GM19025 (cell line): Measurements from ENCODE around the gene CSHL1.
"Not testable (repeated sequence)": the region's sequence is repeated elsewhere in the genome, so short reads cannot be mapped to it uniquely, and the experiment has no call there.

Experiments used
- ATAC-seq: cut with Tn5 transposase; IDR thresholded peaks from one replicate; pipeline ENCODE4 v1.9.1; 2021; ENCODE audit warnings: mild to moderate bottlenecking, low read depth, moderate library complexity; ENCODE audit not compliant: unreplicated experiment

Gene CSHL1

DNA sequence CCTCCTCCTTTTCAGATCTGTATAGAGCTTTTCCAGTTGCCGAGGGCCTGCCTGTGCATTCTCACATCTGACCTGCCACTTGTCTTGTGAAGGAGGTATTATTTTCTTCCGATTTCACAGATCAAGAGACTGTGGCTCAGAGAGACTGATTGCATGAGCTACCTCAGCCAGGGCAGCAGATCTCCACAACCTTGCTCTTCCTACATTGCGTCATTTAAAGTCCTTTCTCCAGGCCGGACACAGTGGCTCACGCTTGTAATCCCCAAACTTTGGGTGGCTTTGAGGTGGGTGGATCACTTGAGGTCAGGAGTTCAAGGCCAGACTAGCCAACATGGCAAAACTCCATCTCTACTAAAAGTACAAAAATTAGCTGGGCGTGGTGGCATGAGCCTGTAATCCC, 9.0 kb upstream of the CSHL1 start:
- not testable (repeated sequence) for ATAC-seq

DNA sequence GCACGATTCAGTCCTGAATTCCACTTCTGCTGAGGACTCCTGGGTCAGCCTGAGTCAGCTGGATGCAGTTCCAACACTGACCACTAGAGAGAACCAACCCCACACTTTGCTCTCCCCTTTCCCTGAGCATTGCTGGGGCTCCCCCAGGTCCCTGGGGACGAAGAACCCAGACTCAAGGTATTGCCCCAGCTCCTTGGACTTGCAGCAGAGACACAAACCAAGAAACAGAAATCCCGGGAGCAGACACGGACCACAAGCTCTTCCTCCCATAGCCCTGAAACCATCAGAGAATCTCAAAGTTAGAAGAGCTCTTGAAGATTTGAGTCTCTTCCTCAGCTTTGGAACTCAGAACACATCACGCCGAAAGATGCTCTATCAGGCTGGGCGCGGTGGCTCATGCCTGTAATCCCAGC, 8.3 kb upstream of the CSHL1 start:
- ATAC-seq = no peak

DNA sequence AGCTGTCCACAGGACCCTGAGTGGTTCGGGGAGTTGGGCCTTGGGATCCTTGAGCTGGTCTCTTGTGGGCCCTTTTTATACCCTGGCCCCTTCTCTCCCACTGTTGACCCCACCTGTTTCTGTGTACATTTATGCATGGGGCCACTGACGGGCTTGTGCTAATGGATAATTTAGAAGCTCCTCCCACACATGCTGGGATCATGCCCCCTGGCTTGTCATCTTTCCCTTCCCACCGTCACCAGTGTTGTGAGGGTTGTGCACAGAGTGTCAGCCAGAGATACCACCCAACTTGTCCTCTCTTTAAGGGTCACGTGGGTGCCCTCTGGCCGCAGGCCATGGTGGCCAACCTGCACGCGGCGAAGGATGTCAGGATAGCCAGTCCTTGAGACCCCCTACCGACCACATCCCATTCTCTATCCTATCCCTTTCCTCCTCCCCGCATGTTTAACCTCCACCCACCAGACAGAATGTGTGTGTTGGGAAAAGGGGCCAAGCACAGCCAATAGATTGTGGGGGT, 7.8 kb upstream of the CSHL1 start, which contains the start of gene GH1:
GH1 (minus strand) TSS at position 51 of the 517 bp plus-strand sequence. CDS start 63 bp downstream, outside the sequence.
- not testable (repeated sequence) for ATAC-seq

DNA sequence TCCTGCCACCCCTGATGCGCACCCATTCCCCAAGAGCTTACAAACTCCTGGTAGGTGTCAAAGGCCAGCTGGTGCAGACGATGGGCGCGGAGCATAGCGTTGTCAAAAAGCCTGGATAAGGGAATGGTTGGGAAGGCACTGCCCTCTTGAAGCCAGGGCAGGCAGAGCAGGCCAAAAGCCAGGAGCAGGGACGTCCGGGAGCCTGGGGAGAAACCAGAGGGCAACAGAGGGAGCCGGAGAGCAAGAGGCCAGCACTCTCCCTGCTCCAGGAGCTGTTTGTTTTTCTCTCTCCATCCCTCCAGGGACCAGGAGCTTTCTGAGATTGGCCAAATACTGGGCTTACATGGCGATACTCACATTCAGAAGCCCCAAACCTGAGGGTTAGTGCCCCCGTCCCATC, 7.2 kb upstream of the CSHL1 start:
- ATAC-seq = no peak

DNA sequence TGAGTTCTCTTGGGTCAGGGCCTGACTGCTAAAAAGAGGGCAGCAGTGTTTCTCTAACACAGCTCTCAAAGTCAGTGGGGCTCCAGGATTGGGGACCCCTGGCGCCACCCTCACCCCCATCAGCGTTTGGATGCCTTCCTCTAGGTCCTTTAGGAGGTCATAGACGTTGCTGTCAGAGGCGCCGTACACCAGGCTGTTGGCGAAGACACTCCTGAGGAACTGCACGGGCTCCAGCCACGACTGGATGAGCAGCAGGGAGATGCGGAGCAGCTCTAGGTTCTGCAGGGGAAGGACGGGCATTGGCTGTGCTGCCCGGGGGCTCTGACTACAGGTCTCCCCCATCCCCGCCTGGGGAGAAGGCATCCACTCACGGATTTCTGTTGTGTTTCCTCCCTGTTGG, 6.6 kb upstream of the CSHL1 start:
- no peak for ATAC-seq

DNA sequence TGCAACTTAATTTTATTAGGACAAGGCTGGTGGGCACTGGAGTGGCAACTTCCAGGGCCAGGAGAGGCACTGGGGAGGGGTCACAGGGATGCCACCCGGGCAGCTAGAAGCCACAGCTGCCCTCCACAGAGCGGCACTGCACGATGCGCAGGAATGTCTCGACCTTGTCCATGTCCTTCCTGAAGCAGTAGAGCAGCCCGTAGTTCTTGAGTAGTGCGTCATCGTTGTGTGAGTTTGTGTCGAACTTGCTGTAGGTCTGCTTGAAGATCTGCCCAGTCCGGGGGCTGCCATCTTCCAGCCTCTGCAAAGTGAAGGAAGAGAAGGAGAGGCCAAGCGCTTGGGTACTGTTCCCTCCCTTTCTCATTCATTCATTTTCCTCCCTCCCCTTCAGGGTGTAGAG, 6.1 kb upstream of the CSHL1 start:
- ATAC-seq = not testable (repeated sequence)

DNA sequence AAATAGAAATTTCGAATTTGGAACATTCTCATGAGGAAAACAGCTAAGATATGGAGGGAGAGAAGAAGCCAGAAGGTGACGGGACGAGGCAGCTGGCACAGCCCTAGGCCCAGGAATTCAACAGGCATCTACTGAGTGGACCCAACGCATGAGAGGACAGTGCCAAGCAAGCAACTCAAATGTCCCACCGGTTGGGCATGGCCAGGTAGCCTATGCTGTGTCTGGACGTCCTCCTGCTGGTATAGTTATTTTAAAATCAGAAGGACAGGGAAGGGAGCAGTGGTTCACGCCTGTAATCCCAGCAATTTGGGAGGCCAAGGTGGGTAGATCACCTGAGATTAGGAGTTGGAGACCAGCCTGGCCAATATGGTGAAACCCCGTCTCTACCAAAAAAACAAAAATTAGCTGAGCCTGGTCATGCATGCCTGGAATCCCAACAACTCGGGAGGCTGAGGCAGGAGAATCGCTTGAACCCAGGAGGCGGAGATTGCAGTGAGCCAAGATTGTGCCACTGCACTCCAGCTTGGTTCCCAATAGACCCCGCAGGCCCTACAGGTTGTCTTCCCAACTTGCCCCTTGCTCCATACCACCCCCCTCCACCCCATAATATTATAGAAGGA, 5.6 kb upstream of the CSHL1 start:
- no peak for ATAC-seq

DNA sequence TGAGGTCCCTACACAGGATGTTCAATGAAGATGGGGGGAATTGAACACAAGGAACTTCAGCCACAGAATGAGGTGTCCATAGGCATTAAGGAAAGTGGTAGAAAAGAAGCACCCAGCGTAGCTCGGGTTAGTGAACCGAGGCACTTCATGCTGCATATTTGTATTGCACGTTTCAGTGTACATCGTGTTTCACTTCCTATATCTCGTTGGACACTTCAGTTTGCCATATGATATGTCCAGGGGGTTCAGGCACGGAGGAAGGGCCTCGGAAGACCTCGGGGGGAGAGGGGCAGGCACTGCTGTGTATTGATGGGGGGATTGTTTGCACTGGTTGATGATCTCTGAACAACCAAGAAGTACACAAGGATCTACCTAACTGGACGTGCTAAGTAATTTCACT, 4.7 kb upstream of the CSHL1 start:
- ATAC-seq = not testable (repeated sequence)

DNA sequence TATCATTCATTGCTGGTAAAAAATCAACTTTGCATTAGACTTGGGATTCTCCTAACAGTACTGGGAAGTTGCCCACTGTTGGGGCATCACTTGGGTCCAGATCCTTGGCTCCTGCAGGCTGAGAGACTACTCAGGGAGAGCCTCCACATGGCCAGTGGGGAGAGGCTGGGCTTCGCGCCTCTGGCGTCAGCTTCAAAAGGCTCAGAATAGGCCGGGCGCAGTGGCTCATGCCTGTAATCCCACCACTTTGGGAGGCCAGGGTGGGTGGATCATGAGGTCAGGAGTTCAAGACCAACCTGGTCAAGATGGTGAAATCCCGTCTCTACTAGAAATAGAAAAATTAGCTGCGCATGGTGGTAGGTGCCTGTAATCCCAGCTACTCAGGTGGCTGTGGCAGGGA, 3.4 kb upstream of the CSHL1 start:
- ATAC-seq = no peak

DNA sequence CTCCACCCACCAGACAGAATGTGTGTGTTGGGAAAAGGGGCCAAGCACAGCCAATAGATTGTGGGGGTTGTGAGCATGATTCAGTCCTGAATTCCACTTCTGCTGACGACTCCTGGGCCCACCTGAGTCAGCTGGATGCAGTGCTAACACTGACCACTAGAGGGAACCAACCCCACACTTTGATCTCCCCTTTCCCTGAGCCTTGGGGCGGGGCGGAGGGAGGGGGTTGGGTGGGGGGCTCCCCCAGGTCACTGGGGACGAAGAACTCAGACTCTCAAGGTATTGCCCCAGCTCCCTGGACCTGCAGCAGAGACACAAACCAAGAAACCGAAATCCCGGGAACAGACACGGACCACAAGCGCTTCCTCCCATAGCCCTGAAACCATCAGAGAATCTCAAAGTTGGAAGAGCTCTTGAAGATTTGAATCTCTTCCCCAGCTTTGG, 621 bp upstream of the CSHL1 start:
- no peak for ATAC-seq

DNA sequence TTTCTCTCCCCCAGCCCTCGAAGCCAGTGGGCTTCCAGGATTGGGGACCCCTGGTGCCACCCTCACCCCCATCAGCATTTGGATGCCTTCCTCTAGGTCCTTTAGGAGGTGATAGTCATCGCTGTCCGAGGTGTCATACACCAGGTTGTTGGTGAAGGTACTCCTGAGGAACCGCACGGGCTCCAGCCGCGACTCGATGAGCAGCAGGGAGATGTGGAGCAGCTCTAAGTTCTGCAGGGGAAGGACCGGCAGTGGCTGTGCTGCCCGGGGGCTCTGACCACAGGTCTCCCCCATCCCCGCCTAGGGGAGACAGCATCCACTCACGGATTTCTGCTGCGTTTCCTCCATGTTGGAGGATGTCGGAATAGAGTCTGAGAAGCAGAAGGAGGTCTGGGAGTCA, 962 bp downstream of the CSHL1 start:
- no peak for ATAC-seq

DNA sequence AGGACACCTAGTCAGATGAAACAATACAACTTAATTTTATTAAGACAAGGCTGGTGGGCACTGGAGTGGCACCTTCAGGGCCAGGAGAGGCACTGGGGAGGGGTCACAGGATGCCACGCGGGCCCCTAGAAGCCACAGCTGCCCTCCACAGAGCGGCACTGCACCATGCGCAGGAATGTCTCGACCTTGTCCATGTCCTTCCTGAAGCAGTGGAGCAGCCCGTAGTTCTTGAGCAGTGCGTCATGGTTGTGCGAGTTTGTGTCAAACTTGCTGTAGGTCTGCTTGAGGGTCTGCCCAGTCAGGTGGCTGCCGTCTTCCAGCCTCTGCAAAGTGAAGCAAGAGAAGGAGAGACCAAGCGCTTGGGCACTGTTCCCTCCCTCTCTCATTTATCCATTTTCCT, 1.5 kb downstream of the CSHL1 start:
- not testable (repeated sequence) for ATAC-seq

DNA sequence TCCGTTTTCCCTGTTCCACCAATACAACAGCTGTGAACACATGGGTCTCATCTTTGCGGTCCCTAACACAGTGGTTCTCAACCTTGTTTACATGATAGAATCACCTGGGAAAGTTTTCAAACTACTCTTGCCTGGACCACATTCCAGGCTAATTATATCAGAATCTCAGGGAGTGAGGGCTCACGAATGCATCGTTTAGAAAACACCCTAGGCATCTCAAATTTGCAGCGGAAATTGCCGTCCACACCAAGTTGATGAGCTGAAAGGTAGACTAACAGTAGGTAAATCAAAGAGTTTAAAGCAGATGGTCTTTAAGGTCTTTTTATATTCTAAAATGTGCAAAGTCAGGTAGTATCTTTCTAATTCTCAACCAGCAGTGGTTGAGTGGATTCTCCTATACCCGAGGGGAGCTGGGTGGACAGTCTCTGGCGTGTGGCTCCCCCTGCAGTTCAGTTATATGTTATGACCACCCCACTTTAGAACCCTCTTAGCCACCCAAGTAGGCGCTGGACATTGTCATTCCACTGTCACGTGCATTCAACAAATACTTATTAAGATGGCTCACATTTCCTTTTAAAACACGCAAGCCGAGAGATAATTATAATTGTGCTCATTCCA, 3.8 kb downstream of the CSHL1 start:
- not testable (repeated sequence) for ATAC-seq

DNA sequence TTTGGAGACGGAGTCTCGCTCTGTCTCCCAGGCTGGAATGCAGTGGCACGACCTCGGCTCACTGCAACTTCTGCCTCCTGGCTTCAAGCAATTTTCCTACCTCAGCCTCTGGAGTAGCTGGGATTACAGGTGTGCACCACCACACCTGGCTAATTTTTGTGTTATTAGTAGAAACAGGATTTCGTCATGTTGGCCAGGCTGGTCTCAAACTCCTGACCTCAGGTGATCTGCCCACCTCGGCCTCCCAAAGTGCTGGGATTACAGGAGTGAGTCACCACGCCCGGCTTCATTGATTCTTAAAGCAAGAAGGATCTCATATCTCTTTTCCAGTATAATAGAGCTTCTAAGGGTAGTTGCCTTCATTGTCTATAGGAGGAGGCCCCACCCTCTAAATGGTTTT, 6.3 kb downstream of the CSHL1 start:
- not testable (repeated sequence) for ATAC-seq

DNA sequence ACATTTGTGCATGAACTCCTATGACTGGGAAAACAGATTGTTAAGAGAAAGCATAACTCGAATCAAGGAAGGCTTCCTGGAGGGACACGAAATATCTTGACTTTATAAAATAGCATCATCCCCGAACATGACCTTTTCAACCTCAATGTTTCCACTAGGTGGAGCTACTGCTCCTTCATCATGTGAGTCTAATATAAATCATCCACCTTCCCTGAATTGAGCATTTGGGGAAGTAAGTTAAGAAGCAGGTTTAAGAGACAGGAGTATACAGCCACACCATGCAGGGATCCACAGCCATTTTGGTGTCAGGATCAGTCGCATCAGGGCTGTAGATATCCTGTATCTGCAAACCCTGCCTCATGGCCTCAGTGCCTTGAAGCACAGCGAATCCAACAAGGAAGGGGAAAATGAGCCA, 7.3 kb downstream of the CSHL1 start:
- not testable (repeated sequence) for ATAC-seq

DNA sequence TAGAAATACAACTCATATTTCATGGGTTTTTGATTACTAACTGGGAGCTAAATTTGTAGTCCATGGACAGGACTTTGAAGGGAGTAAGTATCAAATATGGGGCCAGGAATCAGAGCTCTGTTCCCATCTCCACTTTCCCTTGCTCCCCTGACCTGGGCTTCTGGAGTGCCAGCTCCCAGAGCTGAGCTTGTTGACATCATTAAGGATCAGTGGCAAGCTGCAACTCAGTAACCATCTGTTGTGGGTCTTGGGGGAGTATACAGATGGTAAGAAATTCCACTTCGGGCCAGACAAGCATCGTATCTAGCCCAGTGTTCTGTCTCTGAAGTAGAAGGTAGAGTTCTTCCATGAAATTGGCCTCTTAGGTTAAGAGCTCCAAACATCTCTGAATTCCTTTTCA, 9.1 kb downstream of the CSHL1 start:
- ATAC-seq = not testable (repeated sequence)

DNA sequence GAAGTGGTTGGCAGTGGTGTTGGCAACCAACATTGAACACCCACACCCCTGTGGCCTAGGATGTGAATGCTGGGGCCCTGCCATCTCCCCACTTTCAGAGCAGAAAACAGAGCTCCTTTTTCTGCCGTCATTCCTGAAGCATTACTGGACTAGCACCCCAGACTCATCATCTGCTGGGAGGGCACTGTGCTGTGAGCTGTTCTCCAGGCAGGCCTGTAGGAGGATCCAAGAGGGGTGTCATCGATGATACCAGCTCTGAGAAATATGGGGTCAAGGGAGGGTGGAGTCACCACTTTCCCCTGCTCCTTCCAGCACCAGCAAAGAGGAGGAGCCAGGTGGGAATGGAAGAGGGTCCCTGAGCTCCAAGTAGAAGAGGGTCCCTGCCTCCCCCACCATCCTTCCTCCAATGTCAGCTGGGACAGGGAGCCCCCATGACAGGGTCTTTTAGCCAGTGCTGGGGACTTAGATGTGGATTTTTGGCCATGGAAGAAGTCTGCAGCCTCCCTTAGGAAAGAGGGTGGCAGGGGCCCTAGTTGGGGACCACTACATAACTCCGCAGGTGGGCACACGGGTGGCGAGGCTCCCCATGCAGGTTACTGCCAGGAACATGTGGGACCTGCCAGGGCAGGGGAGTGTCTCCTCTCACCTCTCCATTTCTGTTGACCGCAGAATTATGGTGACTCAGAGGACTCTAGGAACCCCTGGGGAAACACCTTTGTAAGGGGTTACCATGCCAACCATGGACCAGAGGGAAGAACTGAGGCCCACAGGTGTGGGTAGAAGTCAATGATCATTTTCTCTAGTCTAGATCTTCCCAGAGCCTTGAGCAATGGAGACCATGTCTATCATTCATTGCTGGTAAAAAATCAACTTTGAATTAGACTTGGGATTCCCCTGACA, 11.9 kb downstream of the CSHL1 start:
- ATAC-seq = not testable (repeated sequence)

DNA sequence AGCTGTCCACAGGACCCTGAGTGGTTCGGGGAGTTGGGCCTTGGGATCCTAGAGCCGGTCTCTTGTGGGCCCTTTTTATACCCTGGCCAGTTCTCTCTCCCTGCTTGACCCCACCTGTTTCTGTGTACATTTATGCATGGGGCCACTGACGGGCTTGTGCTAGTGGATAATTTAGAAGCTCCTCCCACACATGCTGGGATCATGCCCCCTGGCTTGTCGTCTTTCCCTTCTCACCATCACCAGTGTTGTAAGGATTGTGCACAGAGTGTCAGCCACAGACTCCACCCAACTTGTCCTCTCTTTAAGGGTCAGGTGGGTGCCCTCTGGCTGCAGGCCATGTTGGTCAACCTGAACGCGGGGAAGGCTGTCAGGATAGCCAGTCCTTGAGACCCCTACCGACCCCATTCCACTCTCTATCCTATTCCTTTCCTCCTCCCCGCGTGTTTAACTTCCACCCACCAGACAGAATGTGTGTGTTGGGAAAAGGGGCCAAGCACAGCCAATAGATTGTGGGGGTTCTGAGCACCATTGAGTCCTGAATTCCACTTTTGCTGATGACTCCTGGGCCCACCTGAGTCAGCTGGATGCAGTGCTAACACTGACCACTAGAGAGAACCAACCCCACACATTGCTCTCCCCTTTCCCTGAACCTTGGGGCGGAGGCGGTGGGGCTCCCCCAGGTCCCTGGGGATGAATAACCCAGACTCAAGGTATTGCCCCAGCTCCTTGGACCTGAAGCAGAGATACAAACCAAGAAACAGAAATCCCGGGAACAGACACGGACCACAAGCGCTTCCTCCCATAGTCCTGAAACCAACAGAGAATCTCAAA, 14.3 kb downstream of the CSHL1 start, which contains the start of gene CSH1:
CSH1 (minus strand) TSS at position 51 of the 831 bp plus-strand sequence. CDS start 63 bp downstream, outside the sequence.
- ATAC-seq = not testable (repeated sequence)

DNA sequence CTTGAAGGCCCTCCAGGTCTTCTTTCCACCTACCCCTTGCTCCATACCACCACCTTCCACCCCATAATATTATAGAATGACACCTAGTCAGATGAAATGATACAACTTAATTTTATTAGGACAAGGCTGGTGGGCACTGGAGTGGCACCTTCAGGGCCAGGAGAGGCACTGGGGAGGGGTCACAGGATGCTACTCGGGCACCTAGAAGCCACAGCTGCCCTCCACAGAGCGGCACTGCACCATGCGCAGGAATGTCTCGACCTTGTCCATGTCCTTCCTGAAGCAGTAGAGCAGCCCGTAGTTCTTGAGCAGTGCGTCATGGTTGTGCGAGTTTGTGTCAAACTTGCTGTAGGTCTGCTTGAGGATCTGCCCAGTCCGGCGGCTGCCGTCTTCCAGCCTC, 16.2 kb downstream of the CSHL1 start:
- not testable (repeated sequence) for ATAC-seq

DNA sequence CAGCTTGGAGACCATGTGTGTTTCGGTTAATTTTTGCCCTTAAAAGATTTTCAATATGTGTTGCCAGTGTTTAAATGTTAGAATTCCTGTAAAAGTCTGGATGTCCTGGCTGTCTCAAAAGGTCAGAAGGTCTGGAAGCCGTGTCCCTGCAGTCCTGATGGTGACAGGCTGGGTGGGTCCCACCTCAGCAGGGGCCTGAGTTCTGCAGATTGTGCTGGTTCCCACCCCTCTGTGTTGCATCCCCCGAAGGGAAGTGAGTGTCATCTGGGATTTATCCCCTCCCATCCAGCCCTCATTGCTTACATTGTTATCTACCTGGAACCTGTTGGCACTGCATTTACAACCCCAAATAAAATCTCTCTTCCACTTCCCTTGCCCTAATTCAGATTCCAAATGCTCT, 17.0 kb downstream of the CSHL1 start:
- ATAC-seq = not testable (repeated sequence)
